HEK293 (cell line): ENCODE results near the gene EIF4A3.

Experiments used
- HOXA7 ChIP-seq: sonication (generic); formaldehyde crosslinking; IDR thresholded peaks from 2 replicates; pipeline ENCODE4 v1.8.1; 2022; ENCODE audit warnings: missing genetic modification reagents, borderline replicate concordance
- SCRT1 ChIP-seq: fragments of 450-650 bp; formaldehyde crosslinking; IDR thresholded peaks from 2 replicates; pipeline ENCODE4 v1.5.1; 2016; ENCODE audit warnings: missing biosample characterization, missing genetic modification characterization, borderline replicate concordance
- TRIM28 ChIP-seq: IDR thresholded peaks from 2 replicates; pipeline ENCODE4 v1.6.1; 2011; ENCODE audit warnings: low read length, control low read depth, borderline replicate concordance
- ZNF221 ChIP-seq: fragments of 450-650 bp; formaldehyde crosslinking; IDR thresholded peaks from 2 replicates; pipeline ENCODE4 v1.5.1; 2017; ENCODE audit warnings: missing biosample characterization, missing genetic modification characterization, borderline replicate concordance
- ZNF24 ChIP-seq: fragments of 450-650 bp; formaldehyde crosslinking; IDR thresholded peaks from 2 replicates; pipeline ENCODE4 v1.5.1; 2016; ENCODE audit warnings: missing biosample characterization, missing genetic modification characterization
- ZNF558 ChIP-seq: fragments of 450-650 bp; formaldehyde crosslinking; IDR thresholded peaks from 2 replicates; pipeline ENCODE4 v1.5.1; 2016; ENCODE audit warnings: missing biosample characterization, missing genetic modification characterization
- TF ChIP-seq, protein P1 (sequence below): fragments of 450-650 bp; formaldehyde crosslinking; IDR thresholded peaks from 2 replicates; pipeline ENCODE4 v1.5.1; 2016; ENCODE audit warnings: missing biosample characterization, missing genetic modification characterization
- TF ChIP-seq, protein P2 (sequence below): fragments of 450-650 bp; formaldehyde crosslinking; IDR thresholded peaks from 2 replicates; pipeline ENCODE4 v1.5.1; 2016; ENCODE audit warnings: missing biosample characterization, missing genetic modification characterization
- TF ChIP-seq, protein P3 (sequence below): fragments of 450-650 bp; formaldehyde crosslinking; conservative IDR thresholded peaks from 2 replicates; pipeline ENCODE4 v1.5.1; 2016; ENCODE audit warnings: low read depth, missing biosample characterization, missing genetic modification characterization

DNA sequence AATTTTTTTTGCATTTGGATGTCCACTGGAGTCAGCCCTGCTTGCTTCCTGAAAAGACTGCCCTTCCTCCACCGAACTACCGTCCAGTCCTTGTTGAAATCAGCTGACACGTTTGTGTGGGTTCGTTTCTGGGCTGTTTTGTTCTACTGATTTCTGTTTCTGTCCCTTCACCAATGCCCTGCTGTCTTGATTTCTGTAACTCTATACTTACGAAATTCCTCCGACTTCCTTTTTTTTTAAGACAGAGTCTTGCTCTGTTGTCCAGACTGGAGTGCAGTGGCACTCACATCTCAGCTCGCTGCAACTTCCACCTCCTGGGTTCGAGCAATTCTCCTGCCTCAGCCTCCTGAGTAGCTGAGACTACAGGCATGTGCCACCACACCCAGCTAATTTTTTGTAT is 54.0 kb downstream of the EIF4A3 start:
- TF ChIP-seq, protein P1, sequence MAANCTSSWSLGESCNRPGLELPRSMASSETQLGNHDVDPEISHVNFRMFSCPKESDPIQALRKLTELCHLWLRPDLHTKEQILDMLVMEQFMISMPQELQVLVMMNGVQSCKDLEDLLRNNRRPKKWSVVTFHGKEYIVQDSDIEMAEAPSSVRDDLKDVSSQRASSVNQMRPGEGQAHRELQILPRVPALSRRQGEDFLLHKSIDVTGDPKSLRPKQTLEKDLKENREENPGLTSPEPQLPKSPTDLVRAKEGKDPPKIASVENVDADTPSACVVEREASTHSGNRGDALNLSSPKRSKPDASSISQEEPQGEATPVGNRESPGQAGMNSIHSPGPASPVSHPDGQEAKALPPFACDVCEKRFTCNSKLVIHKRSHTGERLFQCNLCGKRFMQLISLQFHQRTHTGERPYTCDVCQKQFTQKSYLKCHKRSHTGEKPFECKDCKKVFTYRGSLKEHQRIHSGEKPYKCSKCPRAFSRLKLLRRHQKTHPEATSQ (tag by site-specific recombination): no peak
- TF ChIP-seq, protein P2, sequence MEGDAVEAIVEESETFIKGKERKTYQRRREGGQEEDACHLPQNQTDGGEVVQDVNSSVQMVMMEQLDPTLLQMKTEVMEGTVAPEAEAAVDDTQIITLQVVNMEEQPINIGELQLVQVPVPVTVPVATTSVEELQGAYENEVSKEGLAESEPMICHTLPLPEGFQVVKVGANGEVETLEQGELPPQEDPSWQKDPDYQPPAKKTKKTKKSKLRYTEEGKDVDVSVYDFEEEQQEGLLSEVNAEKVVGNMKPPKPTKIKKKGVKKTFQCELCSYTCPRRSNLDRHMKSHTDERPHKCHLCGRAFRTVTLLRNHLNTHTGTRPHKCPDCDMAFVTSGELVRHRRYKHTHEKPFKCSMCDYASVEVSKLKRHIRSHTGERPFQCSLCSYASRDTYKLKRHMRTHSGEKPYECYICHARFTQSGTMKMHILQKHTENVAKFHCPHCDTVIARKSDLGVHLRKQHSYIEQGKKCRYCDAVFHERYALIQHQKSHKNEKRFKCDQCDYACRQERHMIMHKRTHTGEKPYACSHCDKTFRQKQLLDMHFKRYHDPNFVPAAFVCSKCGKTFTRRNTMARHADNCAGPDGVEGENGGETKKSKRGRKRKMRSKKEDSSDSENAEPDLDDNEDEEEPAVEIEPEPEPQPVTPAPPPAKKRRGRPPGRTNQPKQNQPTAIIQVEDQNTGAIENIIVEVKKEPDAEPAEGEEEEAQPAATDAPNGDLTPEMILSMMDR (tag by site-specific recombination): no peak
- TF ChIP-seq ZNF558 (tag by site-specific recombination) (no peak), ZNF24 (tag by site-specific recombination) (no peak), HOXA7 (CRISPR knock-in tag) (no peak), ZNF221 (tag by site-specific recombination) (no peak), SCRT1 (tag by site-specific recombination) (no peak), TRIM28 (no peak)
- TF ChIP-seq, protein P3, sequence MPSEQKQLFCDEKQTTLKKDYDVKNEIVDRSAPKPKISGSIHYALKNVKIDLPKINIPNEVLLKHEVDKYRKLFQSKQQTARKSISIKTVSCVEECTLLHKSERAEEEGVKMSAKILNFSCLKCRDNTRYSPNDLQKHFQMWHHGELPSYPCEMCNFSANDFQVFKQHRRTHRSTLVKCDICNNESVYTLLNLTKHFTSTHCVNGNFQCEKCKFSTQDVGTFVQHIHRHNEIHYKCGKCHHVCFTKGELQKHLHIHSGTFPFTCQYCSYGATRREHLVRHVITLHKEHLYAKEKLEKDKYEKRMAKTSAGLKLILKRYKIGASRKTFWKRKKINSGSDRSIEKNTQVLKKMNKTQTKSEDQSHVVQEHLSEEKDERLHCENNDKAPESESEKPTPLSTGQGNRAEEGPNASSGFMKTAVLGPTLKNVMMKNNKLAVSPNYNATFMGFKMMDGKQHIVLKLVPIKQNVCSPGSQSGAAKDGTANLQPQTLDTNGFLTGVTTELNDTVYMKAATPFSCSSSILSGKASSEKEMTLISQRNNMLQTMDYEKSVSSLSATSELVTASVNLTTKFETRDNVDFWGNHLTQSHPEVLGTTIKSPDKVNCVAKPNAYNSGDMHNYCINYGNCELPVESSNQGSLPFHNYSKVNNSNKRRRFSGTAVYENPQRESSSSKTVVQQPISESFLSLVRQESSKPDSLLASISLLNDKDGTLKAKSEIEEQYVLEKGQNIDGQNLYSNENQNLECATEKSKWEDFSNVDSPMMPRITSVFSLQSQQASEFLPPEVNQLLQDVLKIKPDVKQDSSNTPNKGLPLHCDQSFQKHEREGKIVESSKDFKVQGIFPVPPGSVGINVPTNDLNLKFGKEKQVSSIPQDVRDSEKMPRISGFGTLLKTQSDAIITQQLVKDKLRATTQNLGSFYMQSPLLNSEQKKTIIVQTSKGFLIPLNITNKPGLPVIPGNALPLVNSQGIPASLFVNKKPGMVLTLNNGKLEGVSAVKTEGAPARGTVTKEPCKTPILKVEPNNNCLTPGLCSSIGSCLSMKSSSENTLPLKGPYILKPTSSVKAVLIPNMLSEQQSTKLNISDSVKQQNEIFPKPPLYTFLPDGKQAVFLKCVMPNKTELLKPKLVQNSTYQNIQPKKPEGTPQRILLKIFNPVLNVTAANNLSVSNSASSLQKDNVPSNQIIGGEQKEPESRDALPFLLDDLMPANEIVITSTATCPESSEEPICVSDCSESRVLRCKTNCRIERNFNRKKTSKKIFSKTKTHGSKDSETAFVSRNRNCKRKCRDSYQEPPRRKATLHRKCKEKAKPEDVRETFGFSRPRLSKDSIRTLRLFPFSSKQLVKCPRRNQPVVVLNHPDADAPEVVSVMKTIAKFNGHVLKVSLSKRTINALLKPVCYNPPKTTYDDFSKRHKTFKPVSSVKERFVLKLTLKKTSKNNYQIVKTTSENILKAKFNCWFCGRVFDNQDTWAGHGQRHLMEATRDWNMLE (tag by site-specific recombination): no peak
